H1 (cell line): ENCODE data around the gene CTNNBL1. TPM values are rescaled to one million over a fixed set of nuclear protein-coding genes. Genes with fewer than 3 reads are reported as not detected.

Experiments used
- CTCF ChIA-PET: fragments of 300-600 bp; sonication (Branson Sonifier 250); formaldehyde crosslinking; loops from one replicate; lab custom pipeline; 2021; ENCODE audit not compliant: partially characterized antibody; lab: Charles Lee
- POLR2A ChIA-PET: fragments of 300-600 bp; sonication (Branson Sonifier 250); formaldehyde crosslinking; loops from one replicate; lab custom pipeline; 2021; ENCODE audit warnings: inconsistent platforms; ENCODE audit not compliant: partially characterized antibody; lab: Charles Lee
- DNase-seq, 2 experiments: peaks; one replicate each; pipeline versions ENCODE4 v3.0.0 to v3.0.0-alpha.2; 2010 to 2022; ENCODE audit warnings: low spot score in 2 of 2, low read depth in 1 of 2, mixed read lengths in 1 of 2
- FAIRE-seq: peaks from 2 replicates; lab custom pipeline; 2011; peaks lifted over from hg19 to GRCh38; lab: Jason Lieb, UNC
- H2AFZ ChIP-seq: 2 replicates; pipeline ENCODE4 v1.8.1; 2012; ENCODE audit warnings: low read length, inconsistent platforms
- H2AK5ac ChIP-seq: 2 replicates; pipeline ENCODE4 v1.6.1; 2013; ENCODE audit warnings: low read depth, low read length
- H2BK120ac ChIP-seq: replicated peaks from 2 replicates; pipeline ENCODE3; 2013; ENCODE audit warnings: low read depth, low read length, inconsistent platforms
- H2BK12ac ChIP-seq: 2 replicates; pipeline ENCODE4 v1.6.1; 2013; ENCODE audit warnings: low read depth, low read length
- H2BK15ac ChIP-seq: 2 replicates; pipeline ENCODE4 v1.6.1; 2013; ENCODE audit warnings: low read length
- H2BK20ac ChIP-seq: 2 replicates; pipeline ENCODE4 v1.6.1; 2013; ENCODE audit warnings: low read length
- H2BK5ac ChIP-seq: 2 replicates; pipeline ENCODE4 v1.6.1; 2013; ENCODE audit warnings: low read depth, low read length
- H3K14ac ChIP-seq: 2 replicates; pipeline ENCODE4 v1.6.1; 2013; ENCODE audit warnings: inconsistent platforms; ENCODE audit not compliant: insufficient read length
- H3K18ac ChIP-seq: 2 replicates; pipeline ENCODE4 v1.6.1; 2013; ENCODE audit warnings: low read length; ENCODE audit errors: extremely low read depth
- H3K23ac ChIP-seq: 2 replicates; pipeline ENCODE4 v1.6.1; 2013; ENCODE audit warnings: inconsistent platforms; ENCODE audit not compliant: insufficient read length
- H3K23me2 ChIP-seq: 2 replicates; pipeline ENCODE4 v1.6.1; 2013; ENCODE audit warnings: low read depth, low read length
- H3K27ac ChIP-seq: 2 replicates; pipeline ENCODE4 v1.6.1; 2011; ENCODE audit warnings: low read depth, low read length, inconsistent platforms
- H3K27me3 ChIP-seq, 4 experiments: replicated peaks in 1 of 4; 1 replicate in 1 of 4; 2 replicates in 3 of 4; pipeline versions ENCODE4 v1.6.1 to v1.8.1; 2011 to 2013; ENCODE audit warnings: low read length in 3 of 4, mild to moderate bottlenecking in 3 of 4, inconsistent platforms in 2 of 4, mixed read lengths in 2 of 4, moderate library complexity in 1 of 4; ENCODE audit not compliant: control insufficient read depth in 3 of 4, insufficient read depth in 3 of 4; ENCODE audit errors: extremely low read depth in 1 of 4
- H3K36me3 ChIP-seq, 4 experiments: 2 replicates each; pipeline versions ENCODE4 v1.6.1 to v1.8.1; 2011 to 2013; ENCODE audit warnings: mild to moderate bottlenecking in 4 of 4, low read length in 3 of 4, moderate library complexity in 2 of 4, control low read depth in 1 of 4, inconsistent platforms in 1 of 4; ENCODE audit not compliant: insufficient read depth in 4 of 4, control insufficient read depth in 2 of 4
- H3K4ac ChIP-seq: replicated peaks from 2 replicates; pipeline ENCODE3; 2013; ENCODE audit warnings: low read length, low read depth, mixed read lengths, inconsistent platforms; ENCODE audit not compliant: insufficient read length
- H3K4me1 ChIP-seq, 4 experiments: replicated peaks in 1 of 4; 1 replicate in 1 of 4; 2 replicates in 3 of 4; pipeline versions ENCODE4 v1.6.1 to v1.8.1; 2011 to 2013; ENCODE audit warnings: low read length in 3 of 4, inconsistent platforms in 2 of 4, mixed read lengths in 1 of 4; ENCODE audit not compliant: insufficient read depth in 4 of 4, control insufficient read depth in 3 of 4
- H3K4me2 ChIP-seq, 2 experiments: 2 replicates each; pipeline versions ENCODE4 v1.6.1 to v1.8.1; 2011 to 2013; ENCODE audit warnings: low read depth in 2 of 2, low read length in 2 of 2, control low read depth in 1 of 2, inconsistent platforms in 1 of 2, mild to moderate bottlenecking in 1 of 2; ENCODE audit not compliant: insufficient read depth in 1 of 2
- H3K4me3 ChIP-seq, 4 experiments: fragments of 200-600, 300-600 bp in 1 of 4; sonication (generic), shearing (Covaris generic), sonication (Bioruptor Twin) in 1 of 4; 2 replicates each; pipeline versions ENCODE4 v1.5.1 to v1.8.1; 2011 to 2016; ENCODE audit warnings: low read length in 4 of 4, low read depth in 3 of 4, control low read depth in 2 of 4, inconsistent platforms in 2 of 4, mild to moderate bottlenecking in 2 of 4, mixed read lengths in 1 of 4, moderate library complexity in 1 of 4; ENCODE audit not compliant: insufficient read depth in 2 of 4; ENCODE audit errors: extremely low read depth in 1 of 4
- H3K56ac ChIP-seq: replicated peaks from 2 replicates; pipeline ENCODE3; 2013; ENCODE audit warnings: low read depth, mild to moderate bottlenecking, mixed read lengths, low read length, inconsistent platforms; ENCODE audit not compliant: insufficient read length
- H3K79me1 ChIP-seq: 2 replicates; pipeline ENCODE4 v1.6.1; 2013; ENCODE audit warnings: low read depth, low read length, control low read depth
- H3K79me2 ChIP-seq, 2 experiments: 2 replicates each; pipeline versions ENCODE4 v1.6.1 to v1.8.1; 2012 to 2013; ENCODE audit warnings: low read length in 2 of 2, mild to moderate bottlenecking in 2 of 2, inconsistent platforms in 1 of 2; ENCODE audit not compliant: insufficient read depth in 2 of 2, control insufficient read depth in 1 of 2
- H3K9ac ChIP-seq, 4 experiments: replicated peaks in 1 of 4; 1 replicate in 1 of 4; 2 replicates in 3 of 4; pipeline versions ENCODE4 v1.6.1 to v1.8.1; 2011 to 2013; ENCODE audit warnings: low read depth in 3 of 4, low read length in 3 of 4, control low read depth in 2 of 4, mild to moderate bottlenecking in 2 of 4, moderate library complexity in 2 of 4, inconsistent platforms in 1 of 4; ENCODE audit errors: extremely low read depth in 1 of 4
- H3K9me3 ChIP-seq, 2 experiments: 2 replicates each; pipeline versions ENCODE4 v1.6.1 to v1.8.1; 2012 to 2013; ENCODE audit warnings: mild to moderate bottlenecking in 2 of 2, moderate library complexity in 2 of 2, control low read depth in 1 of 2, inconsistent platforms in 1 of 2, low read depth in 1 of 2, low read length in 1 of 2, mixed read lengths in 1 of 2; ENCODE audit not compliant: insufficient read depth in 2 of 2
- H4K20me1 ChIP-seq, 2 experiments: replicated peaks in 1 of 2; 2 replicates each; pipeline versions ENCODE3 to v1.8.1; 2011 to 2013; ENCODE audit warnings: inconsistent platforms in 2 of 2, low read length in 2 of 2, mild to moderate bottlenecking in 1 of 2; ENCODE audit not compliant: insufficient read depth in 2 of 2, control insufficient read depth in 1 of 2
- H4K5ac ChIP-seq: 2 replicates; pipeline ENCODE4 v1.6.1; 2013; ENCODE audit warnings: low read length, low read depth, mixed read lengths, inconsistent platforms; ENCODE audit not compliant: insufficient read length
- H4K8ac ChIP-seq: 2 replicates; pipeline ENCODE4 v1.8.0; 2013; ENCODE audit warnings: mild to moderate bottlenecking, moderate library complexity, low read length, inconsistent platforms; ENCODE audit not compliant: insufficient read depth; ENCODE audit errors: extremely low read depth
- H4K91ac ChIP-seq: replicated peaks from 2 replicates; pipeline ENCODE3; 2013; ENCODE audit warnings: low read length, mixed read lengths, inconsistent platforms; ENCODE audit not compliant: insufficient read length
- ATF2 ChIP-seq: IDR thresholded peaks from 2 replicates; pipeline ENCODE4 v1.6.1; 2012; ENCODE audit warnings: low read length, inconsistent platforms
- ATF3 ChIP-seq: IDR thresholded peaks from 2 replicates; pipeline ENCODE4 v1.6.1; 2011; ENCODE audit warnings: low read depth, mild to moderate bottlenecking, low read length; ENCODE audit not compliant: insufficient read depth
- BCL11A ChIP-seq, 2 experiments: IDR thresholded peaks; one replicate each; pipeline ENCODE4 v1.6.1; 2011; ENCODE audit warnings: low read depth in 2 of 2, low read length in 2 of 2, mild to moderate bottlenecking in 2 of 2
- E2F6 ChIP-seq: IDR thresholded peaks from 2 replicates; pipeline ENCODE4 v1.6.1; 2012; ENCODE audit warnings: inconsistent platforms
- JUND ChIP-seq: IDR thresholded peaks from 2 replicates; pipeline ENCODE4 v1.6.1; 2011; ENCODE audit warnings: mild to moderate bottlenecking, improper control_type of control experiment, low read length
- KDM4A ChIP-seq: IDR thresholded peaks from one replicate; pipeline ENCODE4 v1.7.1; 2012; ENCODE audit warnings: low read depth, mild to moderate bottlenecking, moderate library complexity, low read length, inconsistent platforms; ENCODE audit not compliant: severe bottlenecking
- RFX5 ChIP-seq: IDR thresholded peaks from 2 replicates; pipeline ENCODE4 v1.6.1; 2011; ENCODE audit warnings: low read depth, low read length, improper control_type of control experiment, borderline replicate concordance
- RNF2 ChIP-seq: fragments of 200-900, 300-1000 bp; sonication (generic); IDR thresholded peaks from 2 replicates; pipeline ENCODE4 v1.7.1; 2016; ENCODE audit warnings: borderline replicate concordance, low read depth, mild to moderate bottlenecking, antibody characterized with exemption, low read length; ENCODE audit not compliant: poor library complexity, severe bottlenecking; ENCODE audit errors: missing control alignments
- RXRA ChIP-seq: IDR thresholded peaks from 2 replicates; pipeline ENCODE4 v1.6.1; 2011; ENCODE audit warnings: low read depth, mild to moderate bottlenecking, low read length, moderate library complexity; ENCODE audit not compliant: insufficient read depth
- TBP ChIP-seq: IDR thresholded peaks from 2 replicates; pipeline ENCODE4 v1.6.1; 2011; ENCODE audit warnings: low read depth, low read length, improper control_type of control experiment
- YY1 ChIP-seq: IDR thresholded peaks from 2 replicates; pipeline ENCODE4 v1.6.1; 2011; ENCODE audit warnings: low read depth, mild to moderate bottlenecking, low read length
- WGBS, 2 experiments: shearing (Covaris generic) in 1 of 2; methylation state at CpG; one replicate each; pipeline versions ENCODE4 v1.1.6 to v1.1.7; 2013 to 2015; ENCODE audit warnings: low lambda C conversion rate in 2 of 2, mixed read lengths in 2 of 2, inconsistent platforms in 1 of 2, low coverage in 1 of 2, missing lambda C conversion rate in 1 of 2; ENCODE audit not compliant: insufficient replicate concordance in 2 of 2, insufficient coverage in 1 of 2, insufficient read length in 1 of 2; ENCODE audit errors: extremely low coverage in 1 of 2, missing lambda C conversion rate in 1 of 2; 5-methylcytosine and 5-hydroxymethylcytosine counted together
- polyA plus RNA-seq, 7 experiments: library from polyadenylated mRNA; depleted of rRNA in 3 of 7; stranded (reverse) in 5 of 7; unstranded in 2 of 7; fragments of >200 nt in 5 of 7; fragments of 200-250 nt in 2 of 7; gene quantifications; 1 replicate in 5 of 7; 2 replicates in 1 of 7; 4 replicates in 1 of 7; pipeline versions ENCODE4 v1.2.1 to v1.2.3, GENCODE V29; 2011 to 2013; ENCODE audit warnings: missing spikeins in 2 of 7, mixed read lengths in 2 of 7
- total RNA-seq: library from RNA; stranded (reverse); fragmentation: NEBNext Ultra II Directional; extraction: Animal tissue kit (Norgen Biotek cat#: 25700); gene quantifications from 2 replicates; pipeline ENCODE4 v1.2.1, GENCODE V29; 2021

Gene CTNNBL1
- total and polyA plus RNA-seq, 2 of the 8 experiments (the other 6 are each of a cell fraction or from before 2014, with no cell fraction given), result 19.6 to 81.6 TPM

- WGBS, 2 experiments, result 67% methylated on average over 5 of the region's 5 CpGs; no CpG with 5 or more reads in 1 of the 2 experiments
- H3K56ac ChIP-seq, result no peak overlapping the region
- CTCF ChIA-PET, result interaction anchor here (0.6 to 1.1 kb wide), 5 partner anchors 16 to 604 kb away, joined by 3 to 5 read pairs (median 3); no protein-coding TSS in a partner anchor
- TF ChIP-seq BCL11A (IDR thresholded peaks at IDR 0.05; ENCODE audit: low read depth in 2 of 2, low read length in 2 of 2), result no peak
- no peak for TF ChIP-seq ATF3
- TF ChIP-seq YY1, result no peak
- TF ChIP-seq KDM4A, result no peak
- no peak for TF ChIP-seq RXRA
- no peak for TF ChIP-seq ATF2
- no peak for TF ChIP-seq E2F6
- TF ChIP-seq RNF2, result no peak
- TF ChIP-seq JUND, result no peak
- no peak for TF ChIP-seq TBP
- TF ChIP-seq RFX5, result no peak
Observed at GRCh38 chr20:37836926-37837325, 143.1 kb downstream of the CTNNBL1 start.

More at GRCh38 chr20:37836926-37837325, 143.1 kb downstream of the CTNNBL1 start:
- no peaks in the 10 kb centered on the region for H3K23me2 ChIP-seq
- H2BK15ac ChIP-seq, result no peak overlapping the region
- H2AFZ ChIP-seq, result no peak overlapping the region
- H3K4ac ChIP-seq, result no peak overlapping the region
- no peak overlapping the region for H3K18ac ChIP-seq
- no peak overlapping the region for H2BK120ac ChIP-seq
- H3K79me1 ChIP-seq, result no peaks in the 10 kb centered on the region
- H3K4me2 ChIP-seq, result no peak overlapping the region
- no peak overlapping the region for H4K5ac ChIP-seq
- POLR2A ChIA-PET, result no interaction called here
- H3K9ac ChIP-seq, result no peak overlapping the region
- H2BK12ac ChIP-seq, result no peak overlapping the region
- no peak overlapping the region for H3K4me3 ChIP-seq
- no peaks in the 10 kb centered on the region for H3K9me3 ChIP-seq
- no peak overlapping the region for H3K27ac ChIP-seq
- no peak overlapping the region for H3K23ac ChIP-seq
- H3K79me2 ChIP-seq, result no peaks in the 10 kb centered on the region
- DNase-seq, result no peak
- FAIRE-seq, result no peak
- no peak overlapping the region for H4K91ac ChIP-seq
- no peaks in the 10 kb centered on the region for H4K20me1 ChIP-seq
- no peak overlapping the region for H4K8ac ChIP-seq
- H3K27me3 ChIP-seq, result no peaks in the 10 kb centered on the region
- H2AK5ac ChIP-seq, result no peak overlapping the region
- no peak overlapping the region for H2BK20ac ChIP-seq
- no peak overlapping the region for H3K14ac ChIP-seq
- H3K4me1 ChIP-seq, result no peaks in the 10 kb centered on the region
- H2BK5ac ChIP-seq, result no peak overlapping the region
- 0 out of 8 replicates have a peak, but pooled peaks cover 0 to 3% (median 0%) of the 10 kb centered on the region in 4 experiments for H3K36me3 ChIP-seq
